K562 treated with DMSO at 1 percent for 4 hours (cell line): ENCODE results near the gene PARD6G. TPM values are rescaled to one million over a fixed set of nuclear protein-coding genes. Genes with fewer than 3 reads are reported as not detected.

Experiments
- total RNA-seq: library from RNA; unstranded; fragments of 300-600 nt; gene quantifications from 2 replicates; pipeline ENCODE4 v1.2.3, GENCODE V29; 2022; ENCODE audit not compliant: insufficient read depth

PARD6G gene
- total RNA-seq, result 1.4 and 2.7 TPM in 2 replicates

GRCh38 chr18:80247393-80247841, at the start of gene PARD6G:
TSS of gene PARD6G (minus strand) at chr18:80247514. CDS start at chr18:80247348, 166 bp downstream.

DNA sequence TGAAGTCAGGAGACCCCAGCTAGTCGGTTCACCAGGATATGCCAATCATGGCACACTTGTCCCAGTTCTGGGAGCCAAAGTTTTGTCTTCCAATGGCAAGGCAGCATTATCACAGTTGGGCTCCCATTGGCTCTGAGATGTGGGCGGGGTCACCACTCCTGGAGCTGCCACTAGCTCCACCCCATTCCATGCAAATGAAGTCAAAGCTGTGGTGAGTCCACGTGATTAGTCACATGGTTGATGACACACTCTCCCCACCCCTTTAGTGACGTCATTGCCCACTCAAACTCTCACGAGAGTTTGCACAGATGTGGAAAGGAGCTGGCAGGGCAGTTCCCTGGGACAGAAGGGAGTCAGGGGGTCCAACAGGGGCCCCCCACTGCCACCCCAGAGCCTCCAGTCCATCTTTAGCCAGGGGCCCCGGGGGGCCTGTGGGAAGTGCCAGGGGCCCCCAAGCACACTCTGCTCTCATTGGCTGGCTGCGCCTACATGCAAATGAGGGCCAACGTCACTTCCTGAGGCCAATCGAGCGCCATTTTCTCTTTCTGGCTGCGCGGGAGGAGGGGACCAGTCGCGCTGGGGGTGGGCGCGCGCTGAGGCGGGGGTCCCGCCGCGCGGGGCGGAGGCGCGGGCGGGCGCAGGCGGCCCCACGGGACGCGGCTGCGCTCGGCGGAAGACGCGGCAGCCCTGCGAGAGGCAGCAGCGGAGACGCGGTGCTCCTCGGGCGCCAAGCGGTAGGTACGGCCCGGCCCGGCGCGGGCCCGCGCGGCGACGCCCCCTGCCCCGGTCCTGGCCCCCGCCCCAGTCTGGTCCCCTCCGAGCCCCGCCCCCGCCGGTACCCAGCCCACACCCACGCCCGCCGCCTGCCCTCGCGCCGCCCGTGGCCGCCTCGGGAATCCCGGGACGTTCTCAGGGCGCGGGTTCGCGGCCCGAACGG, 138.3 kb downstream of the PARD6G start, which contains the start of gene ADNP2:
ADNP2 (plus strand) TSS at position 524 of the 937 bp plus-strand sequence. CDS start 8,281 bp downstream, outside the sequence.

Other genes with a start within 250 kb of the PARD6G start
- gene RBFA, start 213.1 kb downstream of the PARD6G start, total RNA-seq, result 9.2 and 10.1 TPM in 2 replicates
- 8.3 and 9.2 TPM in 2 replicates for gene ADNP2, start 138.3 kb downstream of the PARD6G start, total RNA-seq